Naive B cell (primary cell): ENCODE data around the gene SULT1E1. TPM values are rescaled to one million over a fixed set of nuclear protein-coding genes. Genes with fewer than 3 reads are reported as not detected.
A peak's percentile ranks its signal among the peaks of the same experiment; 100 is the strongest.

Source experiments
- ATAC-seq, 2 donors: fragments of 150-1000 bp; cut with Tn5 transposase; 2 replicates each; pipeline ENCODE4 v1.10.0; 2021; ENCODE audit warnings: low read depth in 2 of 2, mild to moderate bottlenecking in 2 of 2, moderate library complexity in 2 of 2
- DNase-seq: peaks from one replicate; pipeline ENCODE4 v3.0.0; 2022
- H3K27ac Mint-ChIP-seq, 6 donors: one replicate each; pipeline ENCODE4 v1.8.0; 2020 to 2022; ENCODE audit warnings: mild to moderate bottlenecking in 6 of 6, mixed read lengths in 6 of 6, moderate library complexity in 5 of 6, inconsistent platforms in 2 of 6
- H3K27me3 Mint-ChIP-seq, 3 donors: one replicate each; pipeline ENCODE4 v1.8.0; 2021 to 2022; ENCODE audit warnings: mixed read lengths in 3 of 3, mild to moderate bottlenecking in 1 of 3
- H3K36me3 Mint-ChIP-seq, 2 donors: one replicate each; pipeline ENCODE4 v1.8.0; 2020 to 2022; ENCODE audit warnings: mixed read lengths in 2 of 2, inconsistent platforms in 1 of 2, mild to moderate bottlenecking in 1 of 2
- H3K4me1 Mint-ChIP-seq, 3 donors: one replicate each; pipeline ENCODE4 v1.8.0; 2020 to 2022; ENCODE audit warnings: mixed read lengths in 3 of 3, inconsistent platforms in 1 of 3, mild to moderate bottlenecking in 1 of 3, moderate library complexity in 1 of 3
- H3K4me3 Mint-ChIP-seq, 8 donors: one replicate each; pipeline ENCODE4 v1.8.0; 2020 to 2022; ENCODE audit warnings: mild to moderate bottlenecking in 8 of 8, mixed read lengths in 8 of 8, moderate library complexity in 8 of 8, inconsistent platforms in 2 of 8
- H3K9me3 Mint-ChIP-seq, 7 donors: one replicate each; pipeline ENCODE4 v1.8.0; 2020 to 2022; ENCODE audit warnings: mixed read lengths in 7 of 7, mild to moderate bottlenecking in 5 of 7, inconsistent platforms in 2 of 7, moderate library complexity in 1 of 7
- polyA plus RNA-seq, 6 donors: library from polyadenylated mRNA; unstranded; fragments of 300-500 nt; fragmentation: Illumina TruSeq; gene quantifications; one replicate each; pipeline ENCODE4 v1.2.3, GENCODE V29; 2021; ENCODE audit warnings: low read depth in 6 of 6

Gene SULT1E1
- polyA plus RNA-seq: not detected

DNA sequence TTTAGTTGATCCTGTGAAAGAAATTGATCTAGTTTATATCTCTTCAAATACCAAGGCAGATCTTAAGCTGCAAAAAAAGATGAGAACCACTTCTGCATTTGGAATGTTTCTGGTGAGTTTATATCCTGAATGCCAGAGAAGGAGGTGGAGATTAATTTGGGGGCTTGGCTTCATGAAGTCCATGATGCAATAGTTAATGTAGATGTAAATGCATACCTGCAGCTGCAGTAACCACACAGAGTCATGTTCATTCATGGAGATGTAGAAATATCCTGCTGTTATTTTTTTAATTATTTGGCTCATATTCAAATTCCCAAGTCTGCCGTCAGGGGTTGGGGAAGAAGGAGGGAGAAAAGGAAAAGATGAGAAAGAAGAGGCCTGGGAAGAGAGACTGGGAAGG is at the start of gene SULT1E1:
SULT1E1 (minus strand) TSS at position 94 of the 400 bp plus-strand sequence. CDS start 2,501 bp downstream, outside the sequence.
- Mint-ChIP-seq H3K27me3 (no peaks in the 10 kb centered on the region), H3K4me3 (no peak within 1 kb of the TSS), H3K9me3 (no peaks in the 10 kb centered on the region), H3K36me3 (no peaks in the 10 kb centered on the region), H3K4me1 (no peaks in the 10 kb centered on the region), H3K27ac (no peak within 1 kb of the TSS)
- ATAC-seq (no peak), DNase-seq (no peak)

DNA sequence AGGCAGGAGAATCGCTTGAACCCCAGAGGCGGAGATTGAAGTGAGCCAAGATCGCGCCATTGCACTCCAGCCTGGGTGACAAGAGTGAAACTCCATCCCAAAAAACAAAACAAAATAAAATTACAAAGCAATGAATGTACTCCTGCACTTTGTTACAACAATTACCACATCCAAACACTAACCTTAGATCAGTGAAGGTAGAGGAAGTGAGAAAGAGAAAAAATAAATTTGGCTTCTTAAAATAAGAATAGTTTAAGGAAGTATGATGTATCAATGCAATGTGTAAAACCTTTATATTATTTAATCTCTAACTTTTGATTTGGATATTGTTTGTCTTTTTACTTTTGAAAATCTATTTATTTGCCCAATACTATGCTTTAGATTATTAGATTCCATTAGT is 49.2 kb upstream of the SULT1E1 start:
- Mint-ChIP-seq H3K36me3 (no peaks in the 10 kb centered on the region), H3K27me3 (no peaks in the 10 kb centered on the region), H3K27ac (no peak overlapping the region), H3K4me1 (peaks cover 0 to 8% (median 6%) of the 10 kb centered on the region in 3 donors), H3K4me3 (no peak overlapping the region), H3K9me3 (peaks cover 0 to 7% (median 1%) of the 10 kb centered on the region in 7 donors)
- ATAC-seq (no peak), DNase-seq (no peak)

- ATAC-seq (no peak), DNase-seq (no peak)
- Mint-ChIP-seq H3K9me3 (peaks cover 0 to 11% (median 1%) of the 10 kb centered on the region in 7 donors), H3K4me1 (peaks cover 0 to 8% (median 6%) of the 10 kb centered on the region in 3 donors), H3K4me3 (no peak overlapping the region), H3K36me3 (no peaks in the 10 kb centered on the region), H3K27me3 (peaks cover 0 to 4% (median 0%) of the 10 kb centered on the region in 3 donors), H3K27ac (no peak overlapping the region)
Observed at GRCh38 chr4:69907151-69907550, 47.2 kb upstream of the SULT1E1 start.

- Mint-ChIP-seq H3K27me3 (peaks cover 0 to 6% (median 4%) of the 10 kb centered on the region in 3 donors), H3K4me1 (no peaks in the 10 kb centered on the region), H3K36me3 (no peaks in the 10 kb centered on the region), H3K9me3 (peaks cover 0 to 2% (median 0%) of the 10 kb centered on the region in 7 donors), H3K4me3 (no peak overlapping the region), H3K27ac (no peak overlapping the region)
- no peak for ATAC-seq
- no peak for DNase-seq
Observed at GRCh38 chr4:69896530-69897116, 36.7 kb upstream of the SULT1E1 start.

GRCh38 chr4:69894721-69895120 is 34.8 kb upstream of the SULT1E1 start:
- Mint-ChIP-seq H3K4me3 (no peak overlapping the region), H3K27ac (no peak overlapping the region), H3K4me1 (no peaks in the 10 kb centered on the region), H3K27me3 (peaks cover 0 to 6% (median 4%) of the 10 kb centered on the region in 3 donors), H3K9me3 (peaks cover 0 to 2% (median 0%) of the 10 kb centered on the region in 7 donors), H3K36me3 (no peaks in the 10 kb centered on the region)
- DNase-seq (no peak), ATAC-seq (no peak)

- H3K9me3 Mint-ChIP-seq: peaks cover 0 to 2% (median 0%) of the 10 kb centered on the region in 7 donors
- H3K36me3 Mint-ChIP-seq: no peaks in the 10 kb centered on the region
- H3K4me3 Mint-ChIP-seq: no peak overlapping the region
- H3K4me1 Mint-ChIP-seq: no peaks in the 10 kb centered on the region
- ATAC-seq (no peak), DNase-seq (no peak)
- no peak overlapping the region for H3K27ac Mint-ChIP-seq
- peaks cover 0 to 6% (median 4%) of the 10 kb centered on the region in 3 donors for H3K27me3 Mint-ChIP-seq
Observed at GRCh38 chr4:69894186-69894585, 34.2 kb upstream of the SULT1E1 start.

DNA sequence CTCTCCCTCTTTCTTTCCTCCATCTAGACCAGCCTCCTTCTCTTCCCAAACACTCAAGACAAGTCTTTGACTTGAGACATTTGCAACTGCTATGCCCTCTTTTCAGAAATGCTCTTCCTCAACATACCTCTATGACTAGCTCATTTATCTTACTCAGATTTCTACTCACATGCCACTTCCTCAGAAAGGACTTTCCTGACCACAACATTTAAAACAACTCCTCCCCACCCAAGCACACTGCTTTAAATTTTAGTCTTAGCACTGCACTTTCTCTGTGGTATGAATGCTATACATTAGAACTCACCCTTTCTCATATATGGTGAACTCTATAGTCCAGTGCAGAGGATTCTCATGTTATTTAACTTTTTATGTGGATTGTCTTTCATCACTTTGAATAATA is 28.4 kb upstream of the SULT1E1 start:
- Mint-ChIP-seq H3K27ac (no peak overlapping the region), H3K4me3 (no peak overlapping the region), H3K36me3 (no peaks in the 10 kb centered on the region), H3K9me3 (peaks cover 0 to 10% (median 3%) of the 10 kb centered on the region in 7 donors), H3K27me3 (no peaks in the 10 kb centered on the region), H3K4me1 (no peaks in the 10 kb centered on the region)
- ATAC-seq (no peak), DNase-seq (no peak)

DNA sequence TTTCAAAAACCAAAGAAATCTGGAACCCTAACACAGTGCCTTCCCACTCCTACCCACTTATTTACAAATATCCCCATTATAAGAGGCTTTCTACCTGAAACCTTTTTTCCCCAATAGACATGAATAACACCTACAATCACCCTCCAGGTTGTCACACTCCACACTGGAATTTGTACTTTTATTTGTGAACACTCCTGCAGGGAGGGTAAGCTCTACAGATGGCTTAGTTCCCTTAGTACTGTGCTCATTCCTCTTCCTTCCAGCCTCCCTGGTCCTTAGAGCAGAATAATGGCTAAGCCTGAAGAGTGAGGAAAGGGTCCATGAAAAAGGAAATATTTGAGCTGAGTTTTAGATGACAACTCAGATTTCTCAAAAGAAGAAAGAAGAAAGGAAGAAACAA is 22.2 kb upstream of the SULT1E1 start:
- Mint-ChIP-seq H3K36me3 (no peaks in the 10 kb centered on the region), H3K4me1 (no peaks in the 10 kb centered on the region), H3K27ac (peak overlapping the region in 1 of 6 donors; percentile 41), H3K27me3 (no peaks in the 10 kb centered on the region), H3K4me3 (no peak overlapping the region), H3K9me3 (peaks cover 0 to 11% (median 3%) of the 10 kb centered on the region in 7 donors)
- ATAC-seq: no peak
- DNase-seq: no peak

GRCh38 chr4:69881173-69881773 is 21.3 kb upstream of the SULT1E1 start:
- Mint-ChIP-seq H3K4me3 (no peak overlapping the region), H3K36me3 (no peaks in the 10 kb centered on the region), H3K27me3 (no peaks in the 10 kb centered on the region), H3K9me3 (peaks cover 0 to 11% (median 3%) of the 10 kb centered on the region in 7 donors), H3K27ac (no peak overlapping the region), H3K4me1 (no peaks in the 10 kb centered on the region)
- DNase-seq: peak; percentile 2
- no peak for ATAC-seq

DNA sequence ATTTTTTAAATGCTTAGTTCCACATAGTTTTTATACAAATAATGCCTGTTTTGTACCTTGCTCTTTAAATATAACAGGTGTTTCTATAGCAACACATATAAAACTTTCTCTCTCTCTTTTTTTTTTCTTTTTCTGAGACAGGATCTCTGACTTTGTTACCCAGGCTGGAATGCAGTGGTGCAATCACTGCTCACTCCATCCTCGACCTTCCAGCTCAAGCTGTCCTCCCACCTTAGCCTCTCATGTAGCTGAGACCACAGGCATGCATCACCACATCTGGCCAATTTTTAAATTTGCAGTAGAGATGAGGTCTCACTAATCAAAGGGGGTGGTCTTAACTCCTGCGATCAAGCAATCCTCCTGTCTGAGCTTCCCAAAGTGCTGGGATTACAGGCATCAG is 18.3 kb upstream of the SULT1E1 start:
- DNase-seq: no peak
- Mint-ChIP-seq H3K4me1 (no peaks in the 10 kb centered on the region), H3K27ac (no peak overlapping the region), H3K9me3 (peaks cover 0 to 4% (median 0%) of the 10 kb centered on the region in 7 donors), H3K4me3 (no peak overlapping the region), H3K36me3 (no peaks in the 10 kb centered on the region), H3K27me3 (no peaks in the 10 kb centered on the region)
- ATAC-seq: no peak

- Mint-ChIP-seq H3K4me1 (no peaks in the 10 kb centered on the region), H3K27ac (no peak overlapping the region), H3K9me3 (peaks cover 0 to 3% (median 0%) of the 10 kb centered on the region in 7 donors), H3K27me3 (no peaks in the 10 kb centered on the region), H3K36me3 (no peaks in the 10 kb centered on the region), H3K4me3 (no peak overlapping the region)
- DNase-seq: no peak
- no peak for ATAC-seq
Observed at GRCh38 chr4:69877453-69877852, 17.5 kb upstream of the SULT1E1 start.

DNA sequence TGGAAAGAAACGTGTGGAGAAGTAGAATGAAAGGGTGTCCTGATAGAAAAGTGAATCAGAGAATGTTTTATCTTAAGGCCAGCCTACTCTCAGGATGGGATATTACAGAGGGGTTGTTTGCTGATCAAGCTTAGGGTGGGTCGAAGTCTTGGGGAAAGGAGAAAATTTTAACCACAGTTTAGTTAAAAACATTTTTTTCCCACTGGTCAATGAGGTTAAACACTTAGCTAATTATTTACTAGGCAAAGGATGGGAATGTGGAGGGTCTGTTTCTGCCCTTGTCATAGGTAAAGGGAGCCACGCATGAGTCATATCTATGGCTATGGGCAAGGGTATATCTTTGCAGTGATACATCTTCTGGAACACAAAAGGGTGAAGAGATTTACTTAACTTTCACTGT is 16.1 kb upstream of the SULT1E1 start:
- Mint-ChIP-seq H3K4me3 (no peak overlapping the region), H3K9me3 (no peaks in the 10 kb centered on the region), H3K27me3 (no peaks in the 10 kb centered on the region), H3K4me1 (no peaks in the 10 kb centered on the region), H3K36me3 (no peaks in the 10 kb centered on the region), H3K27ac (no peak overlapping the region)
- no peak for DNase-seq
- no peak for ATAC-seq

DNA sequence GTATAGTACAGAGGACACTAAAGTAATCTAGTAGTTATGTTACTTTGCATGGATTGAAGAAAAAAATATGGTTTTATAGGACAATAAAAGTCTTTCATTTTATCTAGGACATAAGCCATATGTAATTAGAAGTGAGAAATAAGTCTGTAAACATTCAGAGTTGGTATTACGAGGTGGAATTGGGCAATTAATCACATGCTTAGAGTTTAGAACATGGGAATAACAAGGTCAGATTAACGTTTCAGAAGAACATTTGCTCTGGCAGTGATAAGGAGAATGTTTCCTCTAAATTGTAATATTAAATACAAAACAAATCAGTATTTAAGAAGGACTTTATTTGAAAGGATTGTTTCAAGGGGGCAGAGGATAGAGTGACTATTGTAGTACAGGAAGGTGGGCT is 15.6 kb upstream of the SULT1E1 start:
- Mint-ChIP-seq H3K27ac (no peak overlapping the region), H3K4me1 (no peaks in the 10 kb centered on the region), H3K9me3 (no peaks in the 10 kb centered on the region), H3K4me3 (no peak overlapping the region), H3K27me3 (no peaks in the 10 kb centered on the region), H3K36me3 (no peaks in the 10 kb centered on the region)
- ATAC-seq: no peak
- DNase-seq: no peak

DNA sequence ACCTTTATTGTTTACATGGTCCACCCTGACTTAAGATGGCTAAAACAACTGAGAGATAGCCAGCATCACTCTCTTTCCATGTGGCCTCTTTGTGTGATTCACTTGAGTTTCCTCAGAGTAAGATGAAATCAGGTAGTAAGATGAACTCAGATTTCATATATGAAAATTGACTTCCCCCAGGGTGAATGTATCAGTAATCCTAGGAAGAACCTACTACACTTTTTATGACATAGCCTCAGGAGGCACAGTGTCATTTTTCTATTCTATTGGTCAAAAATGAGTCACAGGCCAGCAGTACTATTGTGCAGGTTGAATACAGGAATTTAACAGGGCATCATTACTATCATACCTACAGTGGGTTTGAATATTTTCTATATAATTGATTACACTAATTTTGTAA is 14.6 kb upstream of the SULT1E1 start:
- H3K36me3 Mint-ChIP-seq: no peaks in the 10 kb centered on the region
- no peaks in the 10 kb centered on the region for H3K4me1 Mint-ChIP-seq
- no peak for ATAC-seq
- DNase-seq: no peak
- H3K27ac Mint-ChIP-seq: no peak overlapping the region
- no peak overlapping the region for H3K4me3 Mint-ChIP-seq
- H3K9me3 Mint-ChIP-seq: no peaks in the 10 kb centered on the region
- H3K27me3 Mint-ChIP-seq: no peaks in the 10 kb centered on the region
